Panc1 (cell line): ENCODE data around the gene DSCAML1. TPM values are rescaled to one million over a fixed set of nuclear protein-coding genes. Genes with fewer than 3 reads are reported as not detected.

Experiments
- ATAC-seq: fragments of 200-7000 bp; cut with Tn5 transposase; 2 replicates; pipeline ENCODE4 v1.9.1; 2020; ENCODE audit warnings: mild to moderate bottlenecking, moderate library complexity
- BruUV-seq: library from RNA; stranded (reverse); fragments of 400-500 nt; replicated peaks from 2 replicates; lab custom pipeline; 2021; lab: Mats Ljungman, UMichigan
- CTCF ChIA-PET: fragments of 300-600 bp; sonication (Branson Sonifier 250); formaldehyde crosslinking; loops from one replicate; lab custom pipeline; 2022; ENCODE audit warnings: antibody characterized with exemption; lab: Charles Lee
- POLR2A ChIA-PET: fragments of 300-600 bp; sonication (Branson Sonifier 250); formaldehyde crosslinking; loops from one replicate; lab custom pipeline; 2022; ENCODE audit warnings: antibody characterized with exemption; lab: Charles Lee
- DNase-seq: peaks from one replicate; pipeline ENCODE4 v3.0.0-alpha.2; 2010; ENCODE audit warnings: low read depth, low spot score
- H3K27ac ChIP-seq: 2 replicates; pipeline ENCODE4 v1.5.1; 2011; ENCODE audit warnings: mild to moderate bottlenecking, low read length, inconsistent platforms
- H3K27me3 ChIP-seq: fragments of 200-500 bp; sonication (Bioruptor generic); 2 replicates; pipeline ENCODE4 v1.6.0; 2014; ENCODE audit warnings: low read length, inconsistent platforms; ENCODE audit not compliant: control insufficient read depth, insufficient read depth
- H3K36me3 ChIP-seq: fragments of 200-500 bp; sonication (Bioruptor generic); 2 replicates; pipeline ENCODE4 v1.5.1; 2014; ENCODE audit warnings: inconsistent platforms, mild to moderate bottlenecking, low read length, moderate library complexity; ENCODE audit not compliant: control insufficient read depth, insufficient read depth
- H3K4me1 ChIP-seq: 2 replicates; pipeline ENCODE4 v1.5.1; 2011; ENCODE audit warnings: inconsistent platforms, mild to moderate bottlenecking, low read length, moderate library complexity; ENCODE audit not compliant: control insufficient read depth, insufficient read depth
- H3K4me3 ChIP-seq, 2 experiments: 2 replicates each; pipeline ENCODE4 v1.5.1; 2011 to 2012; ENCODE audit warnings: low read depth in 2 of 2, low read length in 2 of 2, mild to moderate bottlenecking in 2 of 2, inconsistent platforms in 1 of 2, moderate library complexity in 1 of 2
- H3K9me3 ChIP-seq: fragments of 200-500 bp; sonication (Bioruptor generic); 2 replicates; pipeline ENCODE4 v1.5.1; 2014; ENCODE audit warnings: low read depth, mild to moderate bottlenecking, inconsistent platforms, low read length, moderate library complexity; ENCODE audit not compliant: control insufficient read depth, insufficient read depth
- CTCF ChIP-seq: fragments of 450-650 bp; IDR thresholded peaks from 2 replicates; pipeline ENCODE4 v1.5.1; 2017; ENCODE audit warnings: mild to moderate bottlenecking
- POLR2AphosphoS5 ChIP-seq: IDR thresholded peaks from 2 replicates; pipeline ENCODE4 v1.6.1; 2012; ENCODE audit warnings: mild to moderate bottlenecking, low read depth, low read length, moderate library complexity
- REST ChIP-seq, 2 experiments: IDR thresholded peaks; 2 replicates each; pipeline ENCODE4 v1.6.1; 2011 to 2012; ENCODE audit warnings: low read depth in 2 of 2, control low read depth in 1 of 2, low read length in 1 of 2, mild to moderate bottlenecking in 1 of 2, moderate library complexity in 1 of 2; ENCODE audit not compliant: insufficient read depth in 1 of 2
- SIN3A ChIP-seq: IDR thresholded peaks from 2 replicates; pipeline ENCODE4 v1.6.1; 2012; ENCODE audit warnings: low read depth, mild to moderate bottlenecking, low read length, moderate library complexity, borderline replicate concordance; ENCODE audit not compliant: insufficient read depth
- TCF7L2 ChIP-seq: IDR thresholded peaks from 2 replicates; pipeline ENCODE4 v1.6.1; 2011; ENCODE audit warnings: mild to moderate bottlenecking, low read depth, low read length, inconsistent platforms
- in situ Hi-C: cut with HindIII; loops from 2 replicates; pipeline ENCODE4 v1.10.0; 2016; ENCODE audit warnings: low sequenced_read_pairs, low pct_unique_long_range_greater_than_20kb
- intact Hi-C: fragments of 100-400 bp; cut with micrococcal nuclease; formaldehyde crosslinking; loops from one replicate; pipeline ENCODE4 v1.10.0; 2022; ENCODE audit not compliant: unreplicated experiment
- total RNA-seq: library from RNA; stranded (reverse); gene quantifications from one replicate; pipeline ENCODE4 v1.2.1, GENCODE V29; 2021; ENCODE audit not compliant: unreplicated experiment

Gene DSCAML1
- total RNA-seq, 1 experiment from 2014 or later: 1.6 TPM

GRCh38 chr11:117647872-117648271 is 149.1 kb downstream of the DSCAML1 start:
- Histone ChIP-seq H3K4me3 (no peak overlapping the region), H3K27me3 (peaks cover 2% of the 10 kb centered on the region; the same call in 1 of the 2 replicates), H3K36me3 (no peaks in the 10 kb centered on the region), H3K9me3 (no peaks in the 10 kb centered on the region), H3K27ac (no peak overlapping the region), H3K4me1 (no peaks in the 10 kb centered on the region)
- DNase-seq: no peak
- TF ChIP-seq REST (IDR thresholded peaks at IDR 0.05; ENCODE audit: insufficient read depth in 1 of 2, low read depth in 2 of 2, low read length in 1 of 2) (no peak), POLR2AphosphoS5 (no peak), TCF7L2 (no peak), CTCF (no peak), SIN3A (no peak)
- no peak for ATAC-seq
- BruUV-seq: no TSS peak
- CTCF ChIA-PET: no interaction called here
- in situ Hi-C loops: no loop called here
- intact Hi-C loops: no loop called here
- POLR2A ChIA-PET: no interaction called here

- CTCF ChIA-PET: interaction anchor here (0.7 to 0.8 kb wide), 2 partner anchors 11 to 221 kb away, joined by 3 to 4 read pairs; no protein-coding TSS in a partner anchor
- no peak for ATAC-seq
- no peak for TF ChIP-seq REST (IDR thresholded peaks at IDR 0.05; ENCODE audit: insufficient read depth in 1 of 2, low read depth in 2 of 2, low read length in 1 of 2)
- no peak for TF ChIP-seq CTCF
- TF ChIP-seq POLR2AphosphoS5: no peak
- no peak for TF ChIP-seq SIN3A
- no peak for TF ChIP-seq TCF7L2
- POLR2A ChIA-PET: no interaction called here
- Histone ChIP-seq H3K27ac (no peak overlapping the region), H3K4me3 (no peak overlapping the region), H3K4me1 (no peaks in the 10 kb centered on the region), H3K36me3 (no peaks in the 10 kb centered on the region), H3K9me3 (no peaks in the 10 kb centered on the region), H3K27me3 (peaks cover 7% of the 10 kb centered on the region; the same call in 1 of the 2 replicates)
- BruUV-seq: no TSS peak
- no peak for DNase-seq
- in situ Hi-C loops (no loop called here), intact Hi-C loops (no loop called here)
These were observed 149.8 kb downstream of the DSCAML1 start for GRCh38 chr11:117647207-117647606.
